Testis (tissue), 2 donors: Measurements from ENCODE around the gene CEMIP2.

Source experiments
- POLR2A ChIP-seq: fragments of 450-650 bp; IDR thresholded peaks from one replicate; pipeline ENCODE4 v1.6.1; 2017; ENCODE audit warnings: antibody characterized with exemption, mild to moderate bottlenecking, moderate library complexity
- TF ChIP-seq, protein P1 (sequence below), 3 experiments: fragments of 450-650 bp in 2 of 3; fragments of 200-600 bp in 1 of 3; sonication (generic) in 1 of 3; IDR thresholded peaks; one replicate each; pipeline ENCODE4 v1.5.1; 2016 to 2019; ENCODE audit warnings: antibody characterized with exemption in 3 of 3, mild to moderate bottlenecking in 2 of 3, moderate library complexity in 1 of 3

DNA sequence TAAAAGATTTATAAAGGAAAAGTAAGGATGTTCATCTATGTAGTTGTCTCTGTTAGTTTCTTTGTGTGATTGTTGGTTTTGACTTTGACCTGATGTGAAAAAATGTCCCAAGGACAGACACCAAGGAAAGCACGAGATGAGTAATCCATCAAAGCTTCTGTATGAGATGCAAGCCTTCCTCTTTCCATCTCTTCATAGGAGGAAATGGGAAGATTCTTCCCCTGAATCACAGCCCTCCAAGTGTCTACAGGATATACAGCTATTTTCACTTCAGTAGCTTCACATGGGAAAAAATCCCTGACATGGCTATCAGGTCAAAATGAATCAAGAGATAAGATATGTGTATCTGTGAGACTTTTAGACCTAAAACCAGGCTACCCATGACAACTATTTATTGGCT lies 29.0 kb upstream of the CEMIP2 start:
- TF ChIP-seq, protein P1, sequence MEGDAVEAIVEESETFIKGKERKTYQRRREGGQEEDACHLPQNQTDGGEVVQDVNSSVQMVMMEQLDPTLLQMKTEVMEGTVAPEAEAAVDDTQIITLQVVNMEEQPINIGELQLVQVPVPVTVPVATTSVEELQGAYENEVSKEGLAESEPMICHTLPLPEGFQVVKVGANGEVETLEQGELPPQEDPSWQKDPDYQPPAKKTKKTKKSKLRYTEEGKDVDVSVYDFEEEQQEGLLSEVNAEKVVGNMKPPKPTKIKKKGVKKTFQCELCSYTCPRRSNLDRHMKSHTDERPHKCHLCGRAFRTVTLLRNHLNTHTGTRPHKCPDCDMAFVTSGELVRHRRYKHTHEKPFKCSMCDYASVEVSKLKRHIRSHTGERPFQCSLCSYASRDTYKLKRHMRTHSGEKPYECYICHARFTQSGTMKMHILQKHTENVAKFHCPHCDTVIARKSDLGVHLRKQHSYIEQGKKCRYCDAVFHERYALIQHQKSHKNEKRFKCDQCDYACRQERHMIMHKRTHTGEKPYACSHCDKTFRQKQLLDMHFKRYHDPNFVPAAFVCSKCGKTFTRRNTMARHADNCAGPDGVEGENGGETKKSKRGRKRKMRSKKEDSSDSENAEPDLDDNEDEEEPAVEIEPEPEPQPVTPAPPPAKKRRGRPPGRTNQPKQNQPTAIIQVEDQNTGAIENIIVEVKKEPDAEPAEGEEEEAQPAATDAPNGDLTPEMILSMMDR (IDR thresholded peaks at IDR 0.05): no peak
- TF ChIP-seq POLR2A: no peak
